GM10266 (cell line): Measurements from ENCODE around the gene SLC4A8.

Experiments
- DNase-seq: peaks from one replicate; pipeline ENCODE4 v3.0.0; 2012; ENCODE audit errors: extremely low spot score
- CTCF ChIP-seq: IDR thresholded peaks from 2 replicates; pipeline ENCODE4 v1.5.1; 2012; ENCODE audit warnings: mild to moderate bottlenecking, low read depth; ENCODE audit not compliant: control insufficient read depth, insufficient read depth; ENCODE audit errors: missing control alignments

SLC4A8 gene

GRCh38 chr12:51404627-51405026 lies 20.0 kb upstream of the SLC4A8 start:
- DNase-seq = no peak
- no peak for TF ChIP-seq CTCF

- no peak for DNase-seq
- no peak for TF ChIP-seq CTCF
Measured at GRCh38 chr12:51405801-51406207, 18.8 kb upstream of the SLC4A8 start.

GRCh38 chr12:51406290-51406689 lies 18.3 kb upstream of the SLC4A8 start:
- DNase-seq = no peak
- TF ChIP-seq CTCF = no peak

GRCh38 chr12:51406859-51407258 lies 17.8 kb upstream of the SLC4A8 start:
- no peak for TF ChIP-seq CTCF

GRCh38 chr12:51407604-51408003 lies 17.0 kb upstream of the SLC4A8 start:
- no peak for TF ChIP-seq CTCF
- no peak for DNase-seq

More at GRCh38 chr12:51406859-51407258, 17.8 kb upstream of the SLC4A8 start:
- no peak for DNase-seq

- no peak for TF ChIP-seq CTCF
- DNase-seq = no peak
Measured at GRCh38 chr12:51409846-51410245, 14.8 kb upstream of the SLC4A8 start.

GRCh38 chr12:51413149-51413548 lies 11.5 kb upstream of the SLC4A8 start:
- TF ChIP-seq CTCF = no peak
- no peak for DNase-seq
